Ecto neural progenitor cell (in vitro differentiated cells): Measurements from ENCODE around the gene ASTN2.

Experiments
- DNase-seq: peaks from one replicate; pipeline ENCODE4 v3.0.0-alpha.2; 2018; ENCODE audit warnings: low spot score

ASTN2 gene

GRCh38 chr9:117414906-117415331, at the start of gene ASTN2:
Gene ASTN2 (minus strand): TSS chr9:117415057. CDS start chr9:117414938, 119 bp downstream.
- peak; percentile 74 for DNase-seq

GRCh38 chr9:117462861-117463260, 48.0 kb upstream of the ASTN2 start:
- DNase-seq = no peak

GRCh38 chr9:117461386-117461785, 46.5 kb upstream of the ASTN2 start:
- DNase-seq = no peak

- DNase-seq = no peak
Observed at GRCh38 chr9:117460743-117461142, 45.9 kb upstream of the ASTN2 start.

- DNase-seq = no peak
Observed at GRCh38 chr9:117459913-117460312, 45.1 kb upstream of the ASTN2 start.

GRCh38 chr9:117458066-117458465, 43.2 kb upstream of the ASTN2 start:
- no peak for DNase-seq

GRCh38 chr9:117454711-117455110, 39.9 kb upstream of the ASTN2 start:
- no peak for DNase-seq

- no peak for DNase-seq
Observed at GRCh38 chr9:117453737-117454136, 38.9 kb upstream of the ASTN2 start.

GRCh38 chr9:117451311-117451710, 36.5 kb upstream of the ASTN2 start:
- no peak for DNase-seq

- DNase-seq = no peak
Observed at GRCh38 chr9:117448066-117448465, 33.2 kb upstream of the ASTN2 start.

- DNase-seq = no peak
Observed at GRCh38 chr9:117445631-117446030, 30.8 kb upstream of the ASTN2 start.

GRCh38 chr9:117444501-117444900, 29.6 kb upstream of the ASTN2 start:
- DNase-seq = no peak

GRCh38 chr9:117437283-117437682, 22.4 kb upstream of the ASTN2 start:
- no peak for DNase-seq

- no peak for DNase-seq
Observed at GRCh38 chr9:117435630-117436261, 20.9 kb upstream of the ASTN2 start.

GRCh38 chr9:117434566-117434965, 19.7 kb upstream of the ASTN2 start:
- peak; percentile 52 for DNase-seq

GRCh38 chr9:117430813-117431212, 16.0 kb upstream of the ASTN2 start:
- DNase-seq = no peak

- no peak for DNase-seq
Observed at GRCh38 chr9:117427357-117427913, 12.6 kb upstream of the ASTN2 start.

GRCh38 chr9:117425566-117425965, 10.7 kb upstream of the ASTN2 start:
- no peak for DNase-seq

GRCh38 chr9:117424291-117424690, 9.4 kb upstream of the ASTN2 start:
- no peak for DNase-seq

GRCh38 chr9:117418111-117418510, 3.3 kb upstream of the ASTN2 start:
- no peak for DNase-seq

- DNase-seq = no peak
Observed at GRCh38 chr9:117416856-117417255, 2.0 kb upstream of the ASTN2 start.

- peak; percentile 56 for DNase-seq
Observed at GRCh38 chr9:117415358-117415914, 579 bp upstream of the ASTN2 start.

- DNase-seq = peak; percentile 74
Observed at GRCh38 chr9:117414220-117414905, 494 bp downstream of the ASTN2 start.
